ENCODE measurements around the gene RNF123.

DNA sequence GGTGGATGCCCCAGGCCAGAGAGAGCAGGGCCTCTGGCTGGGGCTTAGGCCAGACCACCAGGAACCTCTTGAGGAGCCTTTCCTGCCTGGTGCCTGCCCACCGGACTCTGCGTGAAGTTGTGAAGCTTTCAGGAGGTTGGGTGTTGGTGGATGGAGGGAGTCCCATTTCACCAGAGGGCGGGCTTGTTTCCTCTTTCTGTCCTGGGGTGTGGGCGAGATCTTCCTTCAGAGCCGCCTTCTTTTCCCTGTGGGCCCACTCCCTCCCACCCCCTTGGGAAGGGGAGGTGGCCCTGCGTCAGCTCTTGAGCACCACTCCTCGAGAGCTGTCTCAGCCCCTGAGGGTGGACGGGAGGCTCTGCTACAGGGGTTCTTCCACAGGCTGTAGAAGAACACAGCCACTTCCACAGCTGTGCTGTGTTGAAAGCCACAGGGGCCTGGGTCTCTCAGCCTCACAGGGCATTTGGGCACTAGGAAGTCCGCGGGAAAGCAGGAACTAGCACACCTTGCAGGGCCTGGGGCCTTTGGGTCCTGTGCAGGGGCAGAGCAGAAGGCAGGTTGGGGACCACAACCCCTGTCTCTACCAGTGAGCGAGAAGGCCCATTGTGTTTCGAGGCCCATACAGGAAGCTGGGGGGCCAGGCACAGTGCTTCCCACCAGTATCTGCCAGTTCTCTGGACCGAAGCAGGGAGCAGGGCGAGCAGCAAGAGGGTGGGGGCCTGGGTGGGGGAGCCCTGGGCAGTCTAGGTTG, 28.0 kb downstream of the RNF123 start:
- TF ChIP-seq, protein P1, sequence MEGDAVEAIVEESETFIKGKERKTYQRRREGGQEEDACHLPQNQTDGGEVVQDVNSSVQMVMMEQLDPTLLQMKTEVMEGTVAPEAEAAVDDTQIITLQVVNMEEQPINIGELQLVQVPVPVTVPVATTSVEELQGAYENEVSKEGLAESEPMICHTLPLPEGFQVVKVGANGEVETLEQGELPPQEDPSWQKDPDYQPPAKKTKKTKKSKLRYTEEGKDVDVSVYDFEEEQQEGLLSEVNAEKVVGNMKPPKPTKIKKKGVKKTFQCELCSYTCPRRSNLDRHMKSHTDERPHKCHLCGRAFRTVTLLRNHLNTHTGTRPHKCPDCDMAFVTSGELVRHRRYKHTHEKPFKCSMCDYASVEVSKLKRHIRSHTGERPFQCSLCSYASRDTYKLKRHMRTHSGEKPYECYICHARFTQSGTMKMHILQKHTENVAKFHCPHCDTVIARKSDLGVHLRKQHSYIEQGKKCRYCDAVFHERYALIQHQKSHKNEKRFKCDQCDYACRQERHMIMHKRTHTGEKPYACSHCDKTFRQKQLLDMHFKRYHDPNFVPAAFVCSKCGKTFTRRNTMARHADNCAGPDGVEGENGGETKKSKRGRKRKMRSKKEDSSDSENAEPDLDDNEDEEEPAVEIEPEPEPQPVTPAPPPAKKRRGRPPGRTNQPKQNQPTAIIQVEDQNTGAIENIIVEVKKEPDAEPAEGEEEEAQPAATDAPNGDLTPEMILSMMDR (IDR thresholded peaks at IDR 0.05): no peak
- no peak for TF ChIP-seq POLR2A (IDR thresholded peaks at IDR 0.05)
